ENCODE data around the gene RANBP1. TPM values are rescaled to one million over a fixed set of nuclear protein-coding genes. Genes with fewer than 3 reads are reported as not detected.

Gene RANBP1
- total and polyA plus RNA-seq, 9 of the 15 experiments (the other 6 are each of a cell fraction or from before 2014, with no cell fraction given), result 162 to 2,891 (median 1,289) TPM

DNA sequence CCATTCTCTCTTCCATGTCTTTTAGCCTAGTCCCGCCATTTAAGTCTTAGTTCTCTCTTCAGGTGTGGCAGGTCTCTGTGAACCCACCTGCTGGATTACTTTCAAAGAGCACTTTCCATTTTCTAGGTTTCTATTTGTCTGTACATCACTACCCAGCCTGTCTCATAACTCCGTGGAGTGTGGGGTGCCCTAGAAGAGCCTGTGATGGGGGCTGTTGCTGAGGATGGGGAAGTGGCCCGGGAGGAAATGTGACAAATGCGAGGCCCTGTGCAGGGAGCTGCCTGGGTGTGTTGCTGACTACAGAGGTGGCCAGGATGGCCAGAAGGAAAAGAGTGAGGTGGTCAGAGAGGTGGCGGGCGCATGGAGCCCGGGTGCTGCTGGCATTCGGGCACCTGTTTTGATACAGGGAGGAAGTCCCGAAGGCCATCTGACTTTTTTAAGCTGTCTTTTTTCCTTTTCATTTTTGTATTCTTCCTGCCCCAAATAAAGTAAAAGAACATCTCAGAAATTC is 25.1 kb upstream of the RANBP1 start:
- Histone ChIP-seq H3K27ac (ENCODE audit: extremely low read depth, low read depth, low read length) (no peak overlapping the region), H3K4me3 (no peak overlapping the region), H3K27me3 (ENCODE audit: control insufficient read depth in 2 of 2, insufficient read depth in 2 of 2, low read length in 2 of 2) (no peaks in the 10 kb centered on the region), H2AFZ (ENCODE audit: low read depth, low read length) (no peak overlapping the region), H3K9me1 (ENCODE audit: control insufficient read depth, insufficient read depth, low read length) (no peaks in the 10 kb centered on the region), H3K4me2 (ENCODE audit: insufficient read depth, low read length) (no peak overlapping the region), H3K4me1 (replicated peaks in 1 of 2; ENCODE audit: control insufficient read depth in 2 of 2, insufficient read depth in 2 of 2, low read length in 2 of 2) (peaks cover 0 to 12% of the 10 kb centered on the region in 2 experiments; a peak in 2 of 5 replicates), H3K9ac (ENCODE audit: insufficient read depth in 1 of 2, low read depth in 2 of 2, low read length in 2 of 2) (peak overlapping the region in 1 of 2 experiments; percentile 18; a peak in 1 of 4 replicates), H3K36me3 (ENCODE audit: control insufficient read depth, insufficient read depth, low read length) (peaks cover 99% of the 10 kb centered on the region), H3K9me3 (replicated peaks; ENCODE audit: control insufficient read depth, insufficient read depth, low read depth, low read length) (no peaks in the 10 kb centered on the region; the same call in 1 of the 2 replicates), H4K20me1 (replicated peaks; ENCODE audit: control insufficient read depth, insufficient read depth, low read length) (peaks cover 10% of the 10 kb centered on the region; the same call in 1 of the 2 replicates), H3K79me2 (ENCODE audit: control insufficient read depth, insufficient read depth, low read length) (peaks cover 69% of the 10 kb centered on the region)
- intact Hi-C loops (cut with micrococcal nuclease) (no loop called here), in situ Hi-C loops (cut with MboI) (no loop called here)
- ATAC-seq (no peak), FAIRE-seq (no peak), DNase-seq (ENCODE audit: extremely low read depth in 1 of 4, low spot score in 3 of 4) (no peak)
- TF ChIP-seq TCF15 (CRISPR knock-in tag; IDR thresholded peaks at IDR 0.05) (0 out of 2 replicates have a peak, but pooled peaks have one; percentile 6), HNRNPLL (IDR thresholded peaks at IDR 0.05; ENCODE audit: low read depth, low read length, poor library complexity, severe bottlenecking) (peak; percentile 23), SRSF1 (IDR thresholded peaks at IDR 0.05; ENCODE audit: low read depth, low read length) (no peak)
- TF ChIP-seq, protein P1, sequence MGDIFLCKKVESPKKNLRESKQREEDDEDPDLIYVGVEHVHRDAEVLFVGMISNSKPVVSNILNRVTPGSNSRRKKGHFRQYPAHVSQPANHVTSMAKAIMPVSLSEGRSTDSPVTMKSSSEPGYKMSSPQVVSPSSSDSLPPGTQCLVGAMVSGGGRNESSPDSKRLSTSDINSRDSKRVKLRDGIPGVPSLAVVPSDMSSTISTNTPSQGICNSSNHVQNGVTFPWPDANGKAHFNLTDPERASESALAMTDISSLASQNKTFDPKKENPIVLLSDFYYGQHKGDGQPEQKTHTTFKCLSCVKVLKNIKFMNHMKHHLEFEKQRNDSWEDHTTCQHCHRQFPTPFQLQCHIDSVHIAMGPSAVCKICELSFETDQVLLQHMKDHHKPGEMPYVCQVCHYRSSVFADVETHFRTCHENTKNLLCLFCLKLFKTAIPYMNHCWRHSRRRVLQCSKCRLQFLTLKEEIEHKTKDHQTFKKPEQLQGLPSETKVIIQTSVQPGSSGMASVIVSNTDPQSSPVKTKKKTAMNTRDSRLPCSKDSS (IDR thresholded peaks at IDR 0.05; ENCODE audit: low read depth, partially characterized antibody), result no peak
- CTCF ChIA-PET (ENCODE audit: low intra/inter-chr PET ratio), result no interaction called here
- WGBS (ENCODE audit: insufficient coverage, low coverage, missing lambda C conversion rate), result 95% methylated on average over 9 of the region's 9 CpGs
- no TSS peak for BruUV-seq (replicated peaks)
- POLR2A ChIA-PET, result interaction anchor here (0.7 to 19.4 kb wide), 7 partner anchors 8 to 100 kb away, joined by 3 to 513 read pairs (median 4); partner anchors contain the start of genes DGCR8, RANBP1 and TRMT2A

Measured in K562 (cell line).